Left renal pelvis (tissue), 4 donors: Measurements from ENCODE around the gene C14orf93. TPM values are rescaled to one million over a fixed set of nuclear protein-coding genes. Genes with fewer than 3 reads are reported as not detected.
"Not testable (repeated sequence)": the region's sequence is repeated elsewhere in the genome, so short reads cannot be mapped to it uniquely, and the experiment has no call there.

Source experiments
- DNase-seq, 4 donors: peaks; one replicate each; pipeline ENCODE4 v3.0.0-alpha.2; 2013; ENCODE audit warnings: low read depth in 4 of 4, low spot score in 3 of 4
- polyA plus RNA-seq, 4 donors: library from polyadenylated mRNA; unstranded; fragments of 120-200 nt; gene quantifications; one replicate each; pipeline ENCODE4 v1.2.1, GENCODE V29; 2013; ENCODE audit not compliant: insufficient read length in 4 of 4

C14orf93 gene
- polyA plus RNA-seq, 4 donors = 13.7 to 26.8 (median 19.1) TPM

DNA sequence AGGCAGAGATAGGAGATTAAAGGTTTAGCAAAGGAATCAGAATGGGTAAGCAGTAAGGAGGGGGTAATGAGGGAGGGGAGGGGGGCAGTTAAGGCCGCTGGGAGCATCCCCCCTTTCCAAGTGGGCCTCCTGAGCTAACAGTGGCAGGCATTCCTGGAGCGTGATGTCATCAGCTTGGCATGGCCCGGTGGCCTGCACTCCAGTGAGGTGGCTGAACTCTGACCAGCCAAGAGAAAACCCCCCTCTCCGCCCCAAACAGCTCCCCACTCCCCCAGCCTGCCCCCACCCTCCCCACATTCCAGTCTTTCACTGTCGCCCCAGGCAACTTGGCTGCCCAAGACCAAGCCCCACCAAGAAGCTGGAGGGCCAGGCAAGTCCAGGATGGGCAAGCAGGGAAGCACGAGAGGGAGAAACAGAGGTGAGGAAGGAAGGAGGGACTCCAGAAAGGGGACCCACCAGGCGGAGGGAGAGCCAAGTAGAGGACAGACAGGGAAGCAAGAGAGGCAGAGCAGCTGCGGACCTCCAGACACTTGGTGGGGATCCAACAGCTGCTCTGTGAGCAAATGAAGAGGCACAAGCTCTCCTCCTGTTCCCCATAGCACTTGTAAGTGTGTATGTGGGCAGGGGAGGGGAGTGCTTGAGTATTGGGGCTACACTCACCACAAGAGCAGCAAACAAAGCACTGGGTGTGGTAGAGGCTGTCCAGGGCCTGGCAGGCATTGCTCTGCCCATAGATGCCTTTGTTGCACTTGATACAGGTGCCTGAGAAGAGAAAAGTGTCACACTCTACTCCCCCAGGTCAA lies 32.1 kb downstream of the C14orf93 start:
- DNase-seq = no peak

DNA sequence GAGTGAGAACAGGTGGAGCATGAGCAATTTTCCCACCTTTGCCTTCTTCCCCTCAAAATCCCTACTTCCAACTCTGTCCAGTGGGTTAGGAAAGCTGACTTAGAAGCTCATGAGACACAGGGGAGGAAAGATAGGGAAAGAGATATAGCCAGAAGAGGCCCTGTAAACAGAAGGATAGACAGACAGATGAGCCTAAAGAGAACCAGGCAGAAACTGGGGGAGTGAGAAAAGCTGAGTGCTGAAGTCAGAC lies 32.6 kb downstream of the C14orf93 start:
- no peak for DNase-seq

GRCh38 chr14:22976620-22977433 lies 33.1 kb downstream of the C14orf93 start:
- DNase-seq = no peak

DNA sequence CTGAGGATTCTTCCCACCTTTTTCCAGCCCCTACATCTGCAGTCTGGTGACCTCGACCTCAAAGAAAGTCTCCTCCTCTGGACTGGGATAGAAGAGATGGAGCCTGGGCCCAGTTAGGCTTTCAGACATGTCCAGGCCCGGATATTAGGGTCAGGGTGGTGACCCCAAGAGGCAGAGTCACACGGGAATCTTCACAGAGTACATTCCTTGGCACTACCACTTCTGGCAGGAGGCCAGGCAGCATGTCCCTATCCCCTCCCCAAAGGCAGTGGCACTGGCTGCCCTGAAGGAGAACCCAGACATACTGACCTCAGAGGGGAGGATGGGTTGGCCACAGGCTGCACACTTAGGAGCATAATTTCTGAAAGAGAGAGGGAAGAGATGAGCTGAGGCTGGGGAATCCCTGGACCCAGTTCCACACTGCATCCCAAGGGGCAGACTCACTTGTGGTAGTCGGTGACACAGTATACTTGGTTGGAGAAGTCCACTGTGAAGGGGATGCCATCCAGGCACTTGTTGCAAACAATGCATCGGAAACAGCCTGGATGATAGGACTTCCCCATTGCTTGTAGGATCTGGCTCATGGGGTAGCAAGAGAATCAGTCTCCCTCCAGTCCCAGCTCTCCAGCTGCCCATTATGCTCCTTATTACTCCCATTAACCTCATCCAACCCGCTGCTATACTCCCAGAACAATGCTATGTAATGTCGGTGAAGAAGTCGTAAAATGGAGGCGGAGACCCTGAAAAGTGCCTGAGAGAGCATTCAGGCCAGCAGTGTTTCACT lies 35.2 kb downstream of the C14orf93 start:
- no peak for DNase-seq

DNA sequence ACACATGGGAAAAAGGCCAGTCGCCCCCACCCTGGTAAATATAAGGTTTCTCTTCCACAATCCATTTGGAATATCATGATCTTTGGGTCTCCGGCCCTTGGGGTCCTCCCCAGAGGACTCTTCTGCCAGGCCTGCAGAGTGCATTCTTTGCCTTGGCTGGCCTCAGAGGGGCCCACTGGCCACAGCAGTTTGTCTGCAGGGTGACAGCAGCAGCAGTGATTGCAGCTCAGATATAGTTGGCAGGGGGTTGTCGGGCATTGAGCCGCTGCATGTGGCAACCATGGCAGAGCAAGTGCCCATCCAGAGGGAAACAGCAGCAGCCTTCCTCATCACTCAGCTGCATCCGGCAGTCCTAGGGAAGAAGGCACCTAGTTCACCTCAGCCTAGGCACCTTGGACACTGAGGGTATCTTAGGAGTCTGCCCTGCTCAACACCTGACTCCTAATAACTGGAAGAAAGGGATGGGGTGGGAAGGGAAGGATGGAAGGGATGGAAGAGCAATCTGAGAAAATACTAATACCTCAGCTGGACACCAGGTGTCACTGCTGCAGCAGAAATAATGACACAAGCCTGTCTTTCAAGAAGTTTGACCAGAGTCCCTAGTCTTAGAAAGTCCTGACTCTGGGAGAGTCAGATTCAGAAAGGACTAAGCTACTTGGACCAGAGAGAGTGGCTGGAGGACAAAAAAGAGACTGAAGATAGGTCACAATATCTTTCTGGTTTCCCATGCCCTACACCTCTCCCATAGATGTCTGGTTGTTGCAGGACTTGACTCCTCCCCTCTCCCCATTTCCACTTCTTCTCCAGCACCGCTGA lies 36.5 kb downstream of the C14orf93 start:
- DNase-seq = no peak

GRCh38 chr14:22972313-22972930 lies 37.5 kb downstream of the C14orf93 start:
- DNase-seq = no peak

DNA sequence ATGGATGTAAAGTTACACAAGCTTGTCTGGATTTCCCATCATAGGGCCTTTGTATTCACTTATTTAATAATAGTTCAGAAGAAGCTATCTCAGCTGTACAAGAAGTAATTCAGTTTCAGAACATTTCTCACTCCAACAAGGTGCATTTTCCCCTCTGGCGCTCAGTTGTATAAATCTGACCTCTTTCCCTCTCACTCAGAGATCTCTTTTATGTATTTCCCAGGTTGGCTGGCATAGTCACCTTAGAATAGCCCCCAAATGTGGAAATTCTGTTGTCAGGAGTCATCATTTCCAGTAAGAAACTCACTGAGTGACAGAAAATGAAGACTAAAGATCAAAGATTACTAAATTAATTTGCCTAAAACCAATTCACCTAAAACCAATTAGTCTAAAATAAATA lies 38.8 kb downstream of the C14orf93 start:
- no peak for DNase-seq

DNA sequence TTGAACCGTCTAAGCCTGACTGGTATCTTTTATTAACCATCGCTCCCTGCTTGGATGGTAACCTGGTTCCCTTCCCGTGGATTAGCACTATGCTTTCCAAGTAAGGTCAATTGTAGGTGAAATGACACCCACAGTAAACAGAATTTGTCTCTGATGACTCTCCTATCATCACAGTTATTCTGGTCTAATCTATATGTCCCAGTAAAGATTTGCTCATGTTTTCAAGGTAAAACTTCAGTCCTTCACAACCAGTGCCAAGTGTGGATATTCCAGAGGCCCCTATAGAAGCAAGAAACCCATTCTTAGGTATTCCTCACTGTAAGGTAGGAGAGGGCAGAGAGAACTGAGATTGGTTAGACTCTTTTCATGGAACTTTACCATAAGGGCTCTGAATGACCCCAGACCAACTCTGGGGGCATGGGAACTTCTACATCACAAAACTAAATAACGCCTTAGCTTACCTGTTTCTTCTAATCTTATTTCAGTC lies 43.1 kb downstream of the C14orf93 start:
- no peak for DNase-seq

- not testable (repeated sequence) for DNase-seq
These were observed 43.8 kb downstream of the C14orf93 start for GRCh38 chr14:22965916-22966782.

- no peak for DNase-seq
These were observed 47.8 kb downstream of the C14orf93 start for GRCh38 chr14:22962061-22962676.

DNA sequence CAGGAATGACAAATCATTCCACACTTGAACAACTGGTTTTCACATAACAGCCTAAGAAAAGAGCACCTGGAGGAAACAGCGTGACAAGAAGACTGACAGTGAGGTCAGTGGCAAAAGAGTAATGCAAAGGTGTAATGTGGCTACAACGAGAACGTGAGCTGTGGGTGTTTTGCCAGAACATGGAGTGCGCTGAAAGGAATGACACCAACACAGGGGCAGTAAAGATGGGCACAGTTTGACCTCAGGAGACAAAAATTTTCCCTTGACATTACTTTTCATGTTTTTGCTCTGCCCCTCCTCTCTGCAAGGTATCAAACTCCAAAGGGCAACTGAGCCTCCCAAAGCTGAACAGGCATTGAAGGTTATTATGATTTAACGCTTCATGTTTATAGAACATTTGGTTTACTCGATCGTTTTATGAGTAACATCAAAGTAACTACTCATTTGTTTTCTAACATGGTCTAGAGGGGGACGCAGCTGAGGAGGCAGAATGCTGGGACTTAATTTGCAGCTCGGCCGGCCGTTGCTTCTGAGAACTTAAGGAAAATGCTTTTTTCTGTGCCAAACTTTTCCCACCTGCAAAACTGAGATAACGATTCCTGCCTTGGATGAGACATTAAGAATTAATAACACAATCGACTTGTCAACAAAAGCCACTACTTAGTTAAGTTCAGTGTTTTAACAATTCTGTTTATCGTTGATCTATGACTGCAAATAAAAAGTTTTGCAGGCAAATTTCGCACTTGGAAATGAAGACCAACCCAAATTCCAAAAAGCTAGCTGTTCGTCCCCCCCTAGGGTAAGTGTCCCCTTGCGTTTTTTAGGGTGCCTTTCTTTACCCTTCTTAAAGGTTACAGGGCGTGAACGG lies 54.0 kb downstream of the C14orf93 start:
- DNase-seq = no peak

DNA sequence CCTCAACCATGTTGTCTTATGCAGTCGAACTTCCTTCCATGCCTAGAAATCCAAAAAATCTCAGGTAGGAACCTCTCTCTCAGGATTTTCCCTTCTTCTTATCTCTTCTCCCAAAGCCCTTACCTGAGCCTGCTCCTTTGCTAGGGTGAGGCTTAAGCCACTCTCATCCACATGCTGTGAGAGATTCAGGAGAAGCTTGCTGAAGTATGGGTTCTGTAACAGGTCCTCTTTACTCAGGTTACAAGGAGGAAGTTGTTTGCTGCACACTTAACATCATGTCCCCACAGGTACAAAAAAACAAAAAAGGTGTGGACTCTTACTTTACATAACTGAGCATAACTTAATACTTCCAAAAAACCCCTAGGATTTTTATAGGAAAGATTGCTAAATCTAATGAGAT lies 57.5 kb downstream of the C14orf93 start:
- no peak for DNase-seq

- not testable (repeated sequence) for DNase-seq
These were observed 58.1 kb downstream of the C14orf93 start for GRCh38 chr14:22951795-22952194.

DNA sequence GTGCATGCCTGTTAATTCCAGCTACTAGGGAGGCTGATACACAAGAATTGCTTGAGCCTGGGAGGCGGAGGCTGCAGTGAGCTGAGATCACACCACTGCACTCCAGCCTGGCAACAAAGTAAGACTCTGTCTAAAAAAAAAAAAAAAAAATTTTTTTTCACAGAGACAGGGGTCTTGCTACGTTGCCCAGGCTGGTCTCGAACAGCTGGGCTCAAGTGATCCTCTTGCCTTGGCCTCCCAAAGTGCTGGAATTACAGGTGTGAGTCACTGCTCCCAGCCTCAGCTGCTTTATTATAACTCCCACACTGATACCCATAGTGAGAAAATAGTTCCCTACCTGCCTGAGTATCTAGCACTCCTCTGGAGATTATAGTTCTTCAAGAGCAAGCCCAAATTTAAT lies 64.3 kb downstream of the C14orf93 start:
- DNase-seq = no peak

GRCh38 chr14:22939684-22940083 lies 70.3 kb downstream of the C14orf93 start:
- DNase-seq = no peak
